ENCODE measurements around the gene HMCES.

HMCES gene

GRCh38 chr3:129315998-129316247 is 37.3 kb downstream of the HMCES start:
- DNase-seq (ENCODE audit: extremely low spot score): no peak
- CTCF ChIA-PET: interaction anchor here (0.7 to 4.0 kb wide), 31 partner anchors 7 to 346 kb away, joined by 3 to 28 read pairs (median 4); partner anchors contain the start of gene COPG1
- POLR2A ChIA-PET: interaction anchor here (0.5 to 2.4 kb wide), 28 partner anchors 9 to 796 kb away, joined by 3 to 13 read pairs (median 3); partner anchors contain the start of genes CFAP92, COPG1, HMCES and IFT122
- no peak for TF ChIP-seq CTCF (IDR thresholded peaks at IDR 0.05; ENCODE audit: control extremely low read depth, extremely low read depth, low read depth, missing control alignments)

- TF ChIP-seq CTCF (IDR thresholded peaks at IDR 0.05; ENCODE audit: control extremely low read depth, extremely low read depth, low read depth, missing control alignments): peak; percentile 79
- DNase-seq (ENCODE audit: extremely low spot score): peak; percentile 83
- ChIA-PET CTCF (interaction anchor here (0.7 to 4.0 kb wide), 34 partner anchors 8 to 346 kb away, joined by 3 to 28 read pairs (median 4); partner anchors contain the start of gene COPG1), POLR2A (interaction anchor here (0.5 to 2.4 kb wide), 27 partner anchors 9 to 795 kb away, joined by 3 to 13 read pairs (median 3); partner anchors contain the start of genes CFAP92, COPG1, HMCES and IFT122)
Measured at GRCh38 chr3:129316248-129317013, 37.8 kb downstream of the HMCES start.

- ChIA-PET CTCF (interaction anchor here (1.1 to 4.0 kb wide), 25 partner anchors 9 to 347 kb away, joined by 3 to 28 read pairs (median 4); partner anchors contain the start of gene COPG1), POLR2A (interaction anchor here (1.0 to 2.4 kb wide), 11 partner anchors 11 to 795 kb away, joined by 3 to 13 read pairs (median 4); partner anchors contain the start of genes CFAP92, COPG1, HMCES and IFT122)
- DNase-seq (ENCODE audit: extremely low spot score): no peak
- TF ChIP-seq CTCF (IDR thresholded peaks at IDR 0.05; ENCODE audit: control extremely low read depth, extremely low read depth, low read depth, missing control alignments): no peak
Measured at GRCh38 chr3:129317014-129317771, 38.5 kb downstream of the HMCES start.

- ChIA-PET POLR2A (no interaction called here), CTCF (interaction anchor here (1.0 to 4.0 kb wide), 5 partner anchors 34 to 348 kb away, joined by 3 to 28 read pairs (median 4); no protein-coding TSS in a partner anchor)
- no peak for TF ChIP-seq CTCF (IDR thresholded peaks at IDR 0.05; ENCODE audit: control extremely low read depth, extremely low read depth, low read depth, missing control alignments)
- no peak for DNase-seq (ENCODE audit: extremely low spot score)
Measured at GRCh38 chr3:129317848-129318247, 39.2 kb downstream of the HMCES start.

GRCh38 chr3:129318921-129319320 is 40.3 kb downstream of the HMCES start:
- ChIA-PET POLR2A (no interaction called here), CTCF (interaction anchor here (0.9 to 1.3 kb wide), 4 partner anchors 22 to 349 kb away, joined by 3 to 5 read pairs (median 4); no protein-coding TSS in a partner anchor)
- no peak for DNase-seq (ENCODE audit: extremely low spot score)
- TF ChIP-seq CTCF (IDR thresholded peaks at IDR 0.05; ENCODE audit: control extremely low read depth, extremely low read depth, low read depth, missing control alignments): no peak

GRCh38 chr3:129320261-129320660 is 41.6 kb downstream of the HMCES start:
- no peak for TF ChIP-seq CTCF (IDR thresholded peaks at IDR 0.05; ENCODE audit: control extremely low read depth, extremely low read depth, low read depth, missing control alignments)
- no peak for DNase-seq (ENCODE audit: extremely low spot score)
- CTCF ChIA-PET: no interaction called here
- POLR2A ChIA-PET: no interaction called here

Measured in GM10248 (cell line).